OCI-LY1 (cell line): Measurements from ENCODE around the gene MGAT4B.
A peak's percentile ranks its signal among the peaks of the same experiment; 100 is the strongest.

Experiments
- H2AFZ ChIP-seq: fragments of 200-600 bp; sonication (generic), shearing (Covaris generic); 2 replicates; pipeline ENCODE4 v1.6.0; 2014; ENCODE audit warnings: antibody characterized with exemption, mild to moderate bottlenecking, low read length
- H3F3A ChIP-seq: fragments of 200-600 bp; sonication (generic), shearing (Covaris generic); 2 replicates; pipeline ENCODE4 v1.6.0; 2014; ENCODE audit warnings: mild to moderate bottlenecking, antibody characterized with exemption, low read length, moderate library complexity; ENCODE audit not compliant: insufficient read depth
- H3K27ac ChIP-seq: fragments of 200-600 bp; sonication (generic); 2 replicates; pipeline ENCODE4 v1.5.1; 2014; ENCODE audit warnings: low read length, mixed run types, mild to moderate bottlenecking, low read depth; ENCODE audit not compliant: poor library complexity, severe bottlenecking
- H3K27me3 ChIP-seq: fragments of 200-600 bp; sonication (generic); 2 replicates; pipeline ENCODE4 v1.6.0; 2014; ENCODE audit warnings: antibody characterized with exemption, mild to moderate bottlenecking, low read length, moderate library complexity; ENCODE audit not compliant: insufficient read depth
- H3K36me3 ChIP-seq: fragments of 200-600 bp; sonication (generic); 2 replicates; pipeline ENCODE4 v1.6.1; 2014; ENCODE audit warnings: mild to moderate bottlenecking, antibody characterized with exemption, low read length, moderate library complexity, mixed read lengths; ENCODE audit not compliant: insufficient read depth
- H3K4me1 ChIP-seq: fragments of 200-600 bp; sonication (generic); 2 replicates; pipeline ENCODE4 v1.5.1; 2014; ENCODE audit warnings: mild to moderate bottlenecking, low read length, moderate library complexity; ENCODE audit not compliant: insufficient read depth, severe bottlenecking
- H3K4me2 ChIP-seq: fragments of 200-600 bp; sonication (generic), shearing (Covaris generic); 2 replicates; pipeline ENCODE4 v1.6.1; 2014; ENCODE audit warnings: low read length
- H3K4me3 ChIP-seq: fragments of 200-600 bp; sonication (generic); 2 replicates; pipeline ENCODE4 v1.5.1; 2014; ENCODE audit warnings: low read length, low read depth, mild to moderate bottlenecking, mixed read lengths; ENCODE audit not compliant: poor library complexity, severe bottlenecking
- H3K79me2 ChIP-seq: fragments of 200-600 bp; shearing (Covaris generic); 2 replicates; pipeline ENCODE4 v1.6.1; 2016; ENCODE audit warnings: mixed run types, low read length, mixed read lengths; ENCODE audit not compliant: insufficient read depth
- H3K9ac ChIP-seq: fragments of 200-600 bp; sonication (generic), shearing (Covaris generic); 2 replicates; pipeline ENCODE4 v1.6.1; 2014; ENCODE audit warnings: mild to moderate bottlenecking, low read length, mixed read lengths
- H3K9me2 ChIP-seq: fragments of 200-600 bp; sonication (generic), shearing (Covaris generic); 2 replicates; pipeline ENCODE4 v1.6.1; 2014; ENCODE audit warnings: low read depth, mild to moderate bottlenecking, low read length, mixed read lengths
- H3K9me3 ChIP-seq: fragments of 200-600 bp; shearing (Covaris generic); 2 replicates; pipeline ENCODE4 v1.6.1; 2014; ENCODE audit warnings: low read length, mixed read lengths
- H4K20me1 ChIP-seq: fragments of 200-600 bp; sonication (generic), shearing (Covaris generic); 2 replicates; pipeline ENCODE4 v1.6.0; 2016; ENCODE audit warnings: mild to moderate bottlenecking, low read length; ENCODE audit not compliant: insufficient read depth
- CTCF ChIP-seq: fragments of 200-600 bp; sonication (generic), shearing (Covaris generic); IDR thresholded peaks from 2 replicates; pipeline ENCODE4 v1.5.1; 2017; ENCODE audit warnings: mild to moderate bottlenecking, antibody characterized with exemption, low read length, moderate library complexity, mixed read lengths
- EZH2 ChIP-seq: fragments of 200-600 bp; sonication (generic), shearing (Covaris generic); IDR thresholded peaks from 2 replicates; pipeline ENCODE4 v1.8.0; 2017; ENCODE audit warnings: borderline replicate concordance, mixed run types, mild to moderate bottlenecking, antibody characterized with exemption, low read length, moderate library complexity, mixed read lengths

The MGAT4B gene

DNA sequence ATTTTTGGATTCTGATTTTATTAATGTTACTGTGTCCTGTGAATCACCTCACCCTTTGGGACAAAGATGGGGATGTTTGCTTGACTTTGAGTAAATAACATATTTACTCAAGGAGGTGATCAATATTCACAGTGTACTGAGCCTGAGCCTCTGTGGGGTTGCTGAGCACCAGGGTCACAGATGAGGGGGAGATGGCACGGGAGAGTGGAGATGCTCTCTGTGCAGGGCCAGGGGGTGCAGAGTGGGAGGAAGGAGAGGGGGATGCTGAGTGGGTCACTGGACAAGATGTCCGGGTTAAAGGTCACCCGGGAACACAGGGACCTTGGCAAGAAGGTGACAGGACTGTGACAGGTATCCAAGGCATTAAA lies 18.1 kb upstream of the MGAT4B start:
- no peak overlapping the region for H3K27ac ChIP-seq
- H3K4me1 ChIP-seq: peaks cover 21% of the 10 kb centered on the region
- no peak overlapping the region for H3K9ac ChIP-seq
- no peaks in the 10 kb centered on the region for H3K9me3 ChIP-seq
- H3K4me2 ChIP-seq: no peak overlapping the region
- no peak overlapping the region for H3K4me3 ChIP-seq
- no peaks in the 10 kb centered on the region for H4K20me1 ChIP-seq
- H3K79me2 ChIP-seq: peaks cover 10% of the 10 kb centered on the region; the same call in 1 of the 2 replicates
- TF ChIP-seq EZH2 (no peak), CTCF (no peak)
- H3K27me3 ChIP-seq: no peaks in the 10 kb centered on the region
- H3K36me3 ChIP-seq: peaks cover 76% of the 10 kb centered on the region
- no peak overlapping the region for H2AFZ ChIP-seq
- H3F3A ChIP-seq: no peaks in the 10 kb centered on the region
- H3K9me2 ChIP-seq: no peaks in the 10 kb centered on the region

DNA sequence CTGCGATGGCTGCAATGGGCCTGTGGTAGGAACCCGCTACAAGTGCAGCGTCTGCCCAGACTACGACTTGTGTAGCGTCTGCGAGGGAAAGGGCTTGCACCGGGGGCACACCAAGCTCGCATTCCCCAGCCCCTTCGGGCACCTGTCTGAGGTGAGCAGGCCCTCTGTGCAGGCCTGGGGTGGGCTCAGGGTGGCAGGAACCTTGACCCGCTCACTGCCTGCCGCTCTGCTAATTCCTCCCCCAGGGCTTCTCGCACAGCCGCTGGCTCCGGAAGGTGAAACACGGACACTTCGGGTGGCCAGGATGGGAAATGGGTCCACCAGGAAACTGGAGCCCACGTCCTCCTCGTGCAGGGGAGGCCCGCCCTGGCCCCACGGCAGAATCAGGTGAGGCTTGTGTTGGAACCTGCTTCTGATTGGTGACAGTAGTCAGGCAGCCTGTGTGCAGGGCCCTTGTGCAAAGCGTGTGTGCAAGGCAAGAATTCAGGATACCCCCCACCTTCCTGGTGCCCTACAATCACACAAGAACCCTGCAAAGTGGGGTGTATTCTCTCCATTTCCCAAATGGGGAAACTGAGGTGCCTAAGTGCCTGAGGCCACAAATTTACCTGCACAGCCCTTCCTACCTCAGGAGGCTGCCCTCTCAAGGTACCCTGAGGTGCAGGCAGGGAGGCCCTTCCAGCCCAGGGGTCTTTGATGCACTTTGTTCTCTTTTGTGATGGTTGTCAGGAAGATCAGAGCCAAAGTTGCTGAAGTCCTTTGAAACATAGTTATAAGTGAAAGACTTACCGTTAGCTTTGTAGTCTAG lies 17.5 kb upstream of the MGAT4B start:
- H3K9me2 ChIP-seq: no peaks in the 10 kb centered on the region
- H3K27ac ChIP-seq: no peak overlapping the region
- no peak overlapping the region for H2AFZ ChIP-seq
- H3K27me3 ChIP-seq: no peaks in the 10 kb centered on the region
- H4K20me1 ChIP-seq: no peaks in the 10 kb centered on the region
- H3K36me3 ChIP-seq: peaks cover 70% of the 10 kb centered on the region
- peaks cover 10% of the 10 kb centered on the region; the same call in 1 of the 2 replicates for H3K79me2 ChIP-seq
- TF ChIP-seq CTCF (no peak), EZH2 (no peak)
- H3K9me3 ChIP-seq: no peaks in the 10 kb centered on the region
- H3F3A ChIP-seq: no peaks in the 10 kb centered on the region
- no peak overlapping the region for H3K4me2 ChIP-seq
- no peak overlapping the region for H3K4me3 ChIP-seq
- H3K9ac ChIP-seq: no peak overlapping the region
- peaks cover 27% of the 10 kb centered on the region for H3K4me1 ChIP-seq

DNA sequence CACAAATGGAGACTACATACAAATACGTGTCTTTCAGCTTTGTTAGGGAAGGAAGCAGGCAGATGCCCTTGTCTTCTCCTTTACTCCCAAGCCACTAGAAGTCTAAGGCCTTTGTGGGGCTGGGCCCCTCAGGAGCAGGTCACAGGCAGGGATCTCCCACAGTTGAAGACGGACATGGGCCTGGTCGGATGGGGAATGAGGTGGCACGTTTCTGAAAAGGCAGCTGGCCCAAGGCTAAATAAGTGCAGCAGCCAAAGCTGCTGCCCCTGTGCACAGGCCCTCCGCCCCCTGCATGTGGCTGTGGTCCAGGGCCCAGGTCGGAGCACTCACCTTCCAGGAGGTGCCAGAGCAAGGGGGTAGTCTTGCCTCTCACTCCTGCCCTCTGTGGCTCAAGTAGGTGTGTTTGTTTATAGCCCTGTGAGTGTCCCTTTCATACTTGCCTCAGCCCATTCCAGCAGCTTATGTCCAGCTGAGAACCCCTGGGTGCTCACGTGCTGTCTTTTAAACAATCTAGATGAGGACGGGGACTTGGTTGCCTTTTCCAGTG lies 15.9 kb upstream of the MGAT4B start:
- peak overlapping the region; percentile 51 for H3K27ac ChIP-seq
- TF ChIP-seq CTCF (no peak), EZH2 (no peak)
- no peaks in the 10 kb centered on the region for H3K9me2 ChIP-seq
- H3K4me1 ChIP-seq: peaks cover 36% of the 10 kb centered on the region
- H2AFZ ChIP-seq: no peak overlapping the region
- peak overlapping the region; percentile 77 for H3K4me2 ChIP-seq
- H3K9ac ChIP-seq: peak overlapping the region; percentile 10; the same call in 1 of the 2 replicates
- H3F3A ChIP-seq: no peaks in the 10 kb centered on the region
- H4K20me1 ChIP-seq: no peaks in the 10 kb centered on the region
- peak overlapping the region; percentile 88 for H3K4me3 ChIP-seq
- peaks cover 10% of the 10 kb centered on the region; the same call in 1 of the 2 replicates for H3K79me2 ChIP-seq
- no peaks in the 10 kb centered on the region for H3K27me3 ChIP-seq
- H3K9me3 ChIP-seq: no peaks in the 10 kb centered on the region
- peaks cover 54% of the 10 kb centered on the region for H3K36me3 ChIP-seq
